Effector memory CD4-positive, alpha-beta T cell (primary cell): Measurements from ENCODE around the gene GRHL1.

Experiments used
- DNase-seq, 3 donors: peaks; one replicate each; pipeline ENCODE4 v3.0.0-alpha.2; 2020
- H3K27ac ChIP-seq: 2 replicates; pipeline ENCODE4 v1.7.0; 2013; ENCODE audit warnings: mild to moderate bottlenecking, low read length, moderate library complexity; ENCODE audit not compliant: insufficient read depth, poor library complexity, severe bottlenecking
- H3K27me3 ChIP-seq: replicated peaks from 2 replicates; pipeline ENCODE4 v1.7.0; 2013; ENCODE audit warnings: mild to moderate bottlenecking, low read length; ENCODE audit not compliant: insufficient read depth, control insufficient read depth, poor library complexity, severe bottlenecking
- H3K36me3 ChIP-seq: 2 replicates; pipeline ENCODE4 v1.7.0; 2013; ENCODE audit warnings: mild to moderate bottlenecking, low read length, moderate library complexity; ENCODE audit not compliant: control insufficient read depth, insufficient read depth
- H3K4me1 ChIP-seq: 2 replicates; pipeline ENCODE4 v1.7.0; 2013; ENCODE audit warnings: low read length, mild to moderate bottlenecking; ENCODE audit not compliant: control insufficient read depth, insufficient read depth, poor library complexity, severe bottlenecking
- H3K4me3 ChIP-seq: 2 replicates; pipeline ENCODE4 v1.7.0; 2013; ENCODE audit warnings: low read length, low read depth, mild to moderate bottlenecking; ENCODE audit not compliant: insufficient read depth, poor library complexity, severe bottlenecking
- H3K9me3 ChIP-seq: 2 replicates; pipeline ENCODE4 v1.7.0; 2013; ENCODE audit warnings: mild to moderate bottlenecking, low read length, moderate library complexity; ENCODE audit not compliant: control insufficient read depth

GRHL1 gene

DNA sequence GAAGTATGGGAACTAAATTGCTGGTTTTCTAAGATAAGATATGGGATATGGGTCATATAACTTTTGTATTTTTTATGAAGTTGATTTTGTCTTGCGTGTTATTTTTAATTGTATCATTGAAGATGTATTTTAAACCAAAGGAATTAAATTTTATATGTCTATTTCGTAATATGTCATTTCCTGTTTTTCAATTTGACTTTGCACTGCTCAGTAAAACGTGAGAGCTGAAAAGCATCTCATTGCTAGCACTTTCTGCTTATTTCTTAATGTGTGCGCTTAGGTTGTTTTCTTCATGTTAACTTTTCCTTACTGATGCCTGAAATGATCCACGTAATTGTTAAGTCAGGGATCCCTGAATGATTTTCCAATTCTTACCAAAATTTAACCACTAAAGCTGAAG, 50.6 kb downstream of the GRHL1 start:
- H3K4me1 ChIP-seq = no peaks in the 10 kb centered on the region
- no peaks in the 10 kb centered on the region for H3K27me3 ChIP-seq
- H3K9me3 ChIP-seq = no peaks in the 10 kb centered on the region
- H3K27ac ChIP-seq = no peak overlapping the region
- DNase-seq = no peak
- H3K36me3 ChIP-seq = no peaks in the 10 kb centered on the region
- H3K4me3 ChIP-seq = no peak overlapping the region

DNA sequence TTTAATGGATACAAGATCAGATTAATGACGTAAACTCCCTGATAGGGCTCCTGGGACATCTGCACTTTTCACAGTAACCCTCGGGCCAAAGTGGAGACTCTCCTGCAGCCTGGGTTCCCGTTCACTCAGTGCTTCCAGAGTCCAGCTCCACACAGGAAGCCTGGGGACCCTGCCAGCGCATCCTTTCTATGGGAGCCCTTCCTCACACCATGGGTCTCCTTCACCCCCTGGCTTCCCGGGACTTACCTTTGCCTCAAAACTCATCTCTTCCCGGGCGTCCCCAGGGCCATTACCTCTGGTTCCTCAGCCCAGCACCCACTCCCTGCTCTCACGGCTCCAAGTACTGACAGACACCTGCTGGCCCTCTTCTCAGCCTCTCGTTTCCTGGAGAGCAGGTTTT, 51.2 kb downstream of the GRHL1 start:
- no peak overlapping the region for H3K27ac ChIP-seq
- no peak for DNase-seq
- H3K27me3 ChIP-seq = no peaks in the 10 kb centered on the region
- H3K36me3 ChIP-seq = no peaks in the 10 kb centered on the region
- H3K9me3 ChIP-seq = no peaks in the 10 kb centered on the region
- no peak overlapping the region for H3K4me3 ChIP-seq
- H3K4me1 ChIP-seq = no peaks in the 10 kb centered on the region

DNA sequence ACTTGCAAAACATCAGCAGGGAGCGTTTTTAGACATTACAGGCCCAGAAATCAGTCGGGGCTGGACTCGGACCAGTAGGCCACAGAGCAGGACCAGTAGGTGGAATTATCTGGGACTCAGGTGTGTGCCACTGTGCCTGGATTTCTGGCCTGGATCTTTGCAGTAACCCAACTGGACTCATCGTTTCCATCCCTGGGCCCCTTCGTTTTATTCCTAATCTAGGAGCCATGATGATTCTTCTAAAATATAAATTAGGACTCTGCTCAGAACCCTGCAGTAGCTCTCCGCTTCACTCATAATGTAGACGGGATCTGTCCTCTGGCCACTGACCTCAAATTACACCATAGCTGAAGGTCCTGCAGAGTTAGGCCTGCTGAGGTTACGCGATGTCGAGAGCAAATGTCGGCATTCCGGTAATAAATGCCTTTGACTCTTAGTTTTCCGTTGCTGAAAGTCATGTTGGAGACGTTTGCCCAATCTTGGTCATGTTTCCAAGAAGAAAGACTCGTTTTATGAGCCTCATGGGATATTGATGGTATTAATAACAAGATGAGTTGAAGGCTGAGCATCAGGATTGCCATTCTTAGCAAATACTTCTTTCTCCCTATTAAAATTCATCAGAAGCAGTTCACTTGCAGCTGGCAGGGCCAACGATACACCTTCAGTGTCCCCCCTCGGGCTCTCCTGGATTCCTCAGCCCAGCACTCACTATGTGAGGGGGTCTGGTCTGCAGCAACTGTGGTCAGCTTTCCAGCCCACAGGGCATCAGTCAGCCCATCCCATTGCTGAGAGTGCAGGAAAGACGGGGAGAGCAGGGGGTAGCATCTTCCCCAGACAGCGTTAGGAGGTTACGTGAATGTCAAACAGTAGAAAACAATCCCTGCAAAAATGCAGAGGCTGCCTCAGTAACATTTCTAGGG, 52.0 kb downstream of the GRHL1 start:
- Histone ChIP-seq H3K4me3 (no peak overlapping the region), H3K27me3 (no peaks in the 10 kb centered on the region), H3K27ac (no peak overlapping the region), H3K36me3 (no peaks in the 10 kb centered on the region), H3K9me3 (no peaks in the 10 kb centered on the region), H3K4me1 (no peaks in the 10 kb centered on the region)
- no peak for DNase-seq

DNA sequence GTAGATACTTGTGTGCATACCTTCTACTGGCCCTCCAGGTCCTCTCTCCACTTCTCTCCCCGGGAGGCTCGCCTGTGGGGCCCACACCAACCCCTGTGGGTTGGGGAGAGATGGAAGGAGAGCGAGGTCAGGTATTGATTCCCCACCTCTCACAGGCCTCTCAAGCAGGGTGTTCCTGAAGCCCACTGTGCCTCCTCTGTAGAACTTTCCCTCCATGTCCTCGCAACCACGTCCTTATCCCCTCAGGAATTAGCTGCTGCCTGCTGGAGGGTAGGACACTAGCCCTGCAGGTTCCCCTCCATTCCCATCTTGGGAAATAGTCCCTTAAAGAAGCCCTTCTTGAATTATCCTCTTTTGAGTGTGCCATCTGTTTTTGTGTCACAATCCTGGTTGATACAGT, 52.9 kb downstream of the GRHL1 start:
- H3K27ac ChIP-seq = no peak overlapping the region
- H3K4me1 ChIP-seq = no peaks in the 10 kb centered on the region
- H3K9me3 ChIP-seq = no peaks in the 10 kb centered on the region
- no peaks in the 10 kb centered on the region for H3K36me3 ChIP-seq
- no peak for DNase-seq
- no peak overlapping the region for H3K4me3 ChIP-seq
- H3K27me3 ChIP-seq = no peaks in the 10 kb centered on the region

DNA sequence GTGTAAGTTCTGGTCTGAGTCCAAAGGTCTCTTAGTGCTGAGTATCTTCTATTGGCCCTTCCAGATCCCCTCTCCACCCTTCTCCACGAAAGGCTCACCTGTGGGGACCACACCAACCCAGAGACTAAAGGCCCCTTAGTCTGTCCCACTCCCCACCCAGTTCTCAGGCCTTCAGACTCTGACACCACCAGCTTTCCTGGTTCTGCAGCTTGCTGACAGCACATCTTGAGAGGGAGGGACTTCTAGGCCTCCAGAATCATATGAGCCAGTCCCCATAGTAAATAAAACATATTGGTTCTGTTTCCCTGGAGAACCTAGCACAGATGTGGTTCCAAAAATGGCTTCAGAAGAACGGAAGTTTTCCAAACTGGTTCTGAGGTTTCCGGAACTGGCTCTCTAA, 53.3 kb downstream of the GRHL1 start:
- no peak for DNase-seq
- H3K27ac ChIP-seq = no peak overlapping the region
- H3K4me3 ChIP-seq = no peak overlapping the region
- no peaks in the 10 kb centered on the region for H3K36me3 ChIP-seq
- H3K9me3 ChIP-seq = no peaks in the 10 kb centered on the region
- no peaks in the 10 kb centered on the region for H3K4me1 ChIP-seq
- H3K27me3 ChIP-seq = no peaks in the 10 kb centered on the region

DNA sequence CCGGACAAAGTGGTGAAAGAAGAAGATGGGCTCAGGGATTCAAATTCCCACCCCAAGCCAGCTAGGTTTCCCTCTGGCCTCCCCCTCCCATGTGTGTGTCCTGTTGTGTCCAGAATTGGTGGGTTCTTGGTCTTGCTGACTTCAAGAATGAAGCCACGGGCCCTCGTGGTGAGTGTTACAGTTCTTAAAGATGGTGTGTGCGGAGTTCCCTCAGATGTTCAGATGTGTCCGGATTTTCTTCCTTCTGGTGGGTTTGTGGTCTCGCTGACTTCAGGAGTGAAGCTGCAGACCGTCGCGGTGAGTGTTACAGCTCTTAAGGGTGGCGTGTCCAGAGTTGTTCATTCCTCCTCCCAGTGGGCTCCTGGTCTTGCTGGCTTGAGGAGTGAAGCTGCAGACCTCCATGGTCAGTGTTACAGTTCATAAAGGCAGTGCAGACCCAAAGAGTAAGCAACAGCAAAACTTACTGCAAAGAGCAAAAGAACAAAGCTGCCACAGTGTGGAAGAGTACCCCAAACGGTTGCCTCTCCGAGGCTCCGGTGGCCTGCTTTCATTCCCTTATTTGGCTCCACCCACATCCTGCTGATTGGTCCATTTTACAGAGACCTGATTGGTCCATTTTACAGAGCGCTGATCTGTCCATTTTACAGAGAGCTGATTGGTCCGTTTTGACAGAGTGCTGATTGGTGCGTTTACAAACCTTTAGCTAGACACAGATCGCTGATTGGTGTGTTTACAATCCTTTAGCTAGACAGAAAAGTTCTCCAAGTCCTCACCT, 54.2 kb downstream of the GRHL1 start:
- no peak for DNase-seq
- no peaks in the 10 kb centered on the region for H3K4me1 ChIP-seq
- no peaks in the 10 kb centered on the region for H3K36me3 ChIP-seq
- H3K9me3 ChIP-seq = no peaks in the 10 kb centered on the region
- H3K27me3 ChIP-seq = no peaks in the 10 kb centered on the region
- H3K4me3 ChIP-seq = no peak overlapping the region
- no peak overlapping the region for H3K27ac ChIP-seq

DNA sequence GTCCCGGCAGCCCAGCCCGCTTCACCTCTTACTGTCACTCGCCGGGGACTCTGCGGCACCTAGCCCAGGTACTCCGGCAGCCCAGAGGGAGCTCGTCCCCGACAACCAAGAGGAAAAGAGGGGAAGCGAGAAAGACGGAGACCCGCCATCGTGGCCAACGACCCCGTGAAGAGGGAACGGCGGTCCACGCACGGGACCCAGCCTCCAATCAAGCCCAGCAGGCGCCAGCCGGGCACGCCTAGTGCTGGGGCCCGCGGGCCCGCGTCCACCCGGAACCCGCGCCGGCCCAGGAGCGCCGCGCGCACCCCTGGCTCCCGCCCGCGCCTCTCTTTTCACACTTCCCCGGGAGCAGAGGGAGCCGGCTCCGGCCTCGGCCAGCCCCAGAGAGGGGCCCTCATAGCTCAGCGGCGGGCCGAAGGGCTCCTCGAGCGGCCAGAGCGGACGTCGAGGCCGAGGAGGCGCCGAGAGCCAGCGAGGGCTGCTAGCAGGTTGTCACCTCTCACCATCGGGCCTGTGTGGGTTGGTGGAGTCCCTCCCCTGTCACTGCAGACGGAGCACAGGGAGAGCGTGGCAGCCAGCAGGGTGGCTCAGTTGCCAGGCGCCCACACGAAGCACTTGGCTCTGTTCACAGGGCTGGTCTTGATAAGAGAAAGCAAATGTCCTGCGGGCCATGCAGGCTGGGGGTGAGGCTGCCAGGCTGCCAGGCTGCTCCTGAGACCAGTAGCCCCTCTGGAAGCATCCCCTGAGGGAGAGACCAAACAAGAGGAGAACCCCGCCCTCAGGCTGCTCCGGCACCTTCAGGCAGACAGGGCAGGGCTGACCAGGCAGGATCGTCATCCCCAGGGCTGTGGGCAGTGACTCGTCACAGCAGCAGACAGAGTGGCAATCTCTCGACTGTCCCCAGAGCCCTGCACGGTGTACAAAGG, 55.0 kb downstream of the GRHL1 start:
- no peak for DNase-seq
- H3K36me3 ChIP-seq = no peaks in the 10 kb centered on the region
- no peaks in the 10 kb centered on the region for H3K4me1 ChIP-seq
- H3K27ac ChIP-seq = no peak overlapping the region
- no peaks in the 10 kb centered on the region for H3K9me3 ChIP-seq
- H3K27me3 ChIP-seq = no peaks in the 10 kb centered on the region
- H3K4me3 ChIP-seq = no peak overlapping the region

DNA sequence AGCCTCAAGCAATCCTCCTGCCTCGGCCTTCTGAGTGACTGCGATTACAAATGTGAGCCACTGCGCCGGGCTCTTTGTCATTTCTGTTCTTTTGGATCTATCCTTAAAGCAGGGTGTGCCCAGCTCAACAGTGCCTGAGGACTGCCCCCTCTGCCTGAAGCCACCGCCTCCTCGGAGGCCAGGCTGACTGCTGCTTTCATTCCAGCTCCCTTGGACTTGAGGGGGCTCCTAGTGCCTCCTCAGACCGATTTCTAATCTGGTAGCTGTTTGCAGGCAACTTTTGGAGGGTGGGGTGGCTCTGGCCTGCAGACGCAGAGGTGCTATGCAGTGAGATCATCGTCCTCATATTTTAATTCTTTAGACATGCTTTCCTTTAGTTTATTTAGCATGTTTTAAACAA, 55.9 kb downstream of the GRHL1 start:
- Histone ChIP-seq H3K9me3 (no peaks in the 10 kb centered on the region), H3K27me3 (no peaks in the 10 kb centered on the region), H3K4me3 (no peak overlapping the region), H3K36me3 (no peaks in the 10 kb centered on the region), H3K27ac (no peak overlapping the region), H3K4me1 (no peaks in the 10 kb centered on the region)
- DNase-seq = no peak

DNA sequence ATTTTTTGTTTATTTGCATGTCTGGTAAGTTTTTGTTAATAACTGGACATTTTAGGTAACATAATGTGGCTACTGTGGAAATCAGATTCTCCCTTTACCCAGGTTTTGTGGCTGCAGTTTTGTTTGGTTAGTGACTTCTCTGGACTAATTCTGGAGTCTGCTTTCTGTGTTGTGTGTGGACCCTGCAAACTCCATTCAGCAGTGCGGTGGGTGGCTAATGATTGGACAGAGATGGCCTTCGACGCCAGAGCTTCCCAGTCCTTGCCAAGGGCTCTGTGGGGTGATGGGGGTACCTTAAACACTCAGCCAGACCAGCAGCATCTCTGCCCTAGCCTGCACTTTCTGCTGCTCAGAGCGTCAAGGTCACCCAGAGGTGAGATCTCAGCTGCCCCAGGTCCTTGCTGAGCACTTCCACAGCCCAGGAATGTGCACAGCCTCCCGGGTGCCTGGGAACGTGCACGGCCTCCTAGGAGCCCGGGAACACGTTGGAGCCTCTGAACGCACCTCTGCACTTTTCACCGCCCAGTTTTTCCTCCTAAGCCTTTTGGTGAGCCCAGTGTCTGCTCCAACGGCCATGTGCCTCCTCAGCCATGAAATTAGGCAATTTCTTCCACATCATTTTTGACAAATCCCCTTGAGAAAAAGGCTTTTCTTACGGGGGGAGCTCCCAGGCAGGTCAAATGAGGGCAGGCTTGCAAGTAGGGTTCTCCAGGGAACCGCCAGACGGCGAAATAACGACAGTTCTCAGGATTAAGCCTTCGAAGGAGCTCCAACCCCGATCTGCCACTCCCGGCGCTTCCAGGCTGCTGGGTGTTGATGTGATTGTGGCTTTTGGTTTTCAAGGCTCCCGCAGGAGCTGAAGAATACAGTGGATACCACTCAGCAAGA, 56.7 kb downstream of the GRHL1 start:
- no peaks in the 10 kb centered on the region for H3K27me3 ChIP-seq
- no peaks in the 10 kb centered on the region for H3K4me1 ChIP-seq
- no peak overlapping the region for H3K4me3 ChIP-seq
- no peaks in the 10 kb centered on the region for H3K9me3 ChIP-seq
- no peaks in the 10 kb centered on the region for H3K36me3 ChIP-seq
- DNase-seq = no peak
- no peak overlapping the region for H3K27ac ChIP-seq
